Neural progenitor cell (in vitro differentiated cells): ENCODE results near the gene HES3. TPM values are rescaled to one million over a fixed set of nuclear protein-coding genes. Genes with fewer than 3 reads are reported as not detected.

ENCODE experiments used
- DNase-seq: peaks from one replicate; pipeline ENCODE4 v3.0.0-alpha.2; 2016; ENCODE audit warnings: low spot score
- H2AFZ ChIP-seq: fragments of 200-600 bp; sonication (generic); replicated peaks from 2 replicates; pipeline ENCODE4 v1.6.1; 2016; ENCODE audit warnings: antibody characterized with exemption
- H3F3A ChIP-seq: fragments of 200-600 bp; sonication (generic); 2 replicates; pipeline ENCODE4 v1.6.1; 2016; ENCODE audit warnings: antibody characterized with exemption, low read depth
- H3K27ac ChIP-seq: fragments of 200-600 bp; sonication (generic); 2 replicates; pipeline ENCODE4 v1.5.1; 2016; ENCODE audit warnings: mild to moderate bottlenecking
- H3K27me3 ChIP-seq: fragments of 200-600 bp; sonication (generic); 2 replicates; pipeline ENCODE4 v1.6.1; 2016; ENCODE audit warnings: mild to moderate bottlenecking, moderate library complexity
- H3K36me3 ChIP-seq: fragments of 200-600 bp; sonication (generic); 2 replicates; pipeline ENCODE4 v1.5.1; 2016
- H3K4me1 ChIP-seq: fragments of 200-600 bp; sonication (generic); 2 replicates; pipeline ENCODE4 v1.6.1; 2016; ENCODE audit warnings: mixed run types
- H3K4me2 ChIP-seq: fragments of 200-600 bp; sonication (generic); 2 replicates; pipeline ENCODE4 v1.6.1; 2016
- H3K4me3 ChIP-seq: fragments of 200-600 bp; sonication (generic); 2 replicates; pipeline ENCODE4 v1.5.1; 2016
- H3K79me2 ChIP-seq: fragments of 200-600 bp; sonication (generic); 2 replicates; pipeline ENCODE4 v1.6.1; 2016; ENCODE audit warnings: low read depth
- H3K9ac ChIP-seq: fragments of 200-600 bp; sonication (generic); 2 replicates; pipeline ENCODE4 v1.6.1; 2016
- H3K9me3 ChIP-seq: fragments of 200-600 bp; sonication (generic); 2 replicates; pipeline ENCODE4 v1.5.1; 2016; ENCODE audit warnings: low read depth
- H4K20me1 ChIP-seq: fragments of 200-600 bp; sonication (generic); 2 replicates; pipeline ENCODE4 v1.6.1; 2016; ENCODE audit warnings: low read depth
- H3K27ac Mint-ChIP-seq: 3 replicates; pipeline ENCODE4 v1.8.0; 2021; ENCODE audit warnings: mixed read lengths
- H3K27me3 Mint-ChIP-seq: 2 replicates; pipeline ENCODE4 v1.8.0; 2022; ENCODE audit warnings: low read depth, mild to moderate bottlenecking, inconsistent platforms, moderate library complexity, mixed read lengths; ENCODE audit not compliant: insufficient read depth
- H3K36me3 Mint-ChIP-seq: 3 replicates; pipeline ENCODE4 v1.8.0; 2021; ENCODE audit warnings: mixed read lengths
- H3K4me1 Mint-ChIP-seq: 3 replicates; pipeline ENCODE4 v1.8.0; 2021; ENCODE audit warnings: mixed read lengths
- H3K4me3 Mint-ChIP-seq: 3 replicates; pipeline ENCODE4 v1.8.0; 2021; ENCODE audit warnings: mild to moderate bottlenecking, moderate library complexity, mixed read lengths
- H3K9me3 Mint-ChIP-seq: 3 replicates; pipeline ENCODE4 v1.8.0; 2020; ENCODE audit warnings: mixed read lengths
- EZH2 ChIP-seq: fragments of 200-600 bp; sonication (generic); IDR thresholded peaks from 2 replicates; pipeline ENCODE4 v1.6.1; 2017; ENCODE audit warnings: antibody characterized with exemption, mild to moderate bottlenecking, moderate library complexity
- EZH2phosphoT487 ChIP-seq: fragments of 200-600 bp; sonication (generic); IDR thresholded peaks from 2 replicates; pipeline ENCODE4 v1.6.1; 2017; ENCODE audit warnings: antibody characterized with exemption
- total RNA-seq: library from RNA; depleted of rRNA; stranded (reverse); fragments of >200 nt; gene quantifications from 2 replicates; pipeline ENCODE4 v1.2.3, GENCODE V29; 2015; ENCODE audit warnings: low replicate concordance
- TF ChIP-seq, protein P1 (sequence below): fragments of 200-600 bp; sonication (generic); IDR thresholded peaks from 2 replicates; pipeline ENCODE4 v1.5.1; 2017; ENCODE audit warnings: antibody characterized with exemption, mild to moderate bottlenecking

HES3 gene
- total RNA-seq, 1 donor from 2014 or later: 5.5 TPM

DNA sequence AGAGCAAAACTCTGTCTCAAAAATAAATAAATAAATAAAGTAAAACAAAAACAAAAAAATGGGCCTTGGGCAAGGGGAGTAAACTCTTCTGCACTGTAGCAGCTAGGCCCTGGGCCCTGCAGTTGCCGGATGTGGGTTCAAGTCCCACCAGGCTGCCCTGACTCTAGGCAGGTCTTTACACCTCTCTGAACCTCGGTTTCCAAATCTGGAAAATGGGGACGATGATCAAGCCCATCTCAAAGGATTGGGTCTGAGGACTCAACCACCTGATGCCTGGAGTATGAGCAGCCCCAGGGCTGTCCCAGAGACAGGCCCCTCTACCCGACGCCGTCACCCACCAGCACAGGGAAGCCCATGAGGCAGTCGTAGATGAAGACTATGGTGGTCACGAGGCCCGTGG is 9.4 kb downstream of the HES3 start:
- Mint-ChIP-seq H3K27ac (no peak overlapping the region), H3K4me3 (no peak overlapping the region), H3K36me3 (no peaks in the 10 kb centered on the region), H3K9me3 (no peaks in the 10 kb centered on the region), H3K4me1 (peaks cover 8% of the 10 kb centered on the region), H3K27me3 (peaks cover 15% of the 10 kb centered on the region)
- Histone ChIP-seq H4K20me1 (peaks cover 92% of the 10 kb centered on the region), H3K36me3 (no peaks in the 10 kb centered on the region), H3K9ac (no peak overlapping the region), H3K27ac (no peak overlapping the region), H3K4me2 (no peak overlapping the region), H3K4me1 (no peaks in the 10 kb centered on the region), H3F3A (peaks cover 15% of the 10 kb centered on the region), H3K4me3 (no peak overlapping the region), H2AFZ (no peak overlapping the region), H3K79me2 (no peaks in the 10 kb centered on the region), H3K27me3 (peaks cover 35% of the 10 kb centered on the region), H3K9me3 (no peaks in the 10 kb centered on the region)
- no peak for DNase-seq
- TF ChIP-seq, protein P1, sequence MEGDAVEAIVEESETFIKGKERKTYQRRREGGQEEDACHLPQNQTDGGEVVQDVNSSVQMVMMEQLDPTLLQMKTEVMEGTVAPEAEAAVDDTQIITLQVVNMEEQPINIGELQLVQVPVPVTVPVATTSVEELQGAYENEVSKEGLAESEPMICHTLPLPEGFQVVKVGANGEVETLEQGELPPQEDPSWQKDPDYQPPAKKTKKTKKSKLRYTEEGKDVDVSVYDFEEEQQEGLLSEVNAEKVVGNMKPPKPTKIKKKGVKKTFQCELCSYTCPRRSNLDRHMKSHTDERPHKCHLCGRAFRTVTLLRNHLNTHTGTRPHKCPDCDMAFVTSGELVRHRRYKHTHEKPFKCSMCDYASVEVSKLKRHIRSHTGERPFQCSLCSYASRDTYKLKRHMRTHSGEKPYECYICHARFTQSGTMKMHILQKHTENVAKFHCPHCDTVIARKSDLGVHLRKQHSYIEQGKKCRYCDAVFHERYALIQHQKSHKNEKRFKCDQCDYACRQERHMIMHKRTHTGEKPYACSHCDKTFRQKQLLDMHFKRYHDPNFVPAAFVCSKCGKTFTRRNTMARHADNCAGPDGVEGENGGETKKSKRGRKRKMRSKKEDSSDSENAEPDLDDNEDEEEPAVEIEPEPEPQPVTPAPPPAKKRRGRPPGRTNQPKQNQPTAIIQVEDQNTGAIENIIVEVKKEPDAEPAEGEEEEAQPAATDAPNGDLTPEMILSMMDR: no peak
- TF ChIP-seq EZH2 (no peak), EZH2phosphoT487 (no peak)

DNA sequence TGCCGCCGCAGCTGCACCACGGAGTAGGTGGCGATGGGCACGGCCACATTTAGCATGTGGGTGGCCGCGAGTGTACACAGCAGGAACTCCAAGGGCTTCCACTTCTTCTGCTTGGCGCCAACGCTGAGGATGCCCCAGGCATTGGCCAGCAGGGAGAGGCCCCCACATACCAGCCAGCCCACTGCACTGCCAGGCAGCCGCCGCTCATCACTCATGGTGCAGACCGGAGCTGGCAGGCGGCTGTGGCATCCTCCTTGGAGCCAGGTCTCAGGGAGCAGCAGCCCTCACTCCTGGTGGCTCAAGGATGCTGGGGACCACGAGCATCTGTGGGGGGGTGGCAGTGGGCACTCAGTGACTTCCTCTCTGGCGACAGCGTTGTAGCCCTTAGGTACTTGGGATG is 10.7 kb downstream of the HES3 start:
- no peaks in the 10 kb centered on the region for H3K9me3 ChIP-seq
- H3K4me2 ChIP-seq: no peak overlapping the region
- TF ChIP-seq EZH2phosphoT487 (no peak), EZH2 (no peak)
- TF ChIP-seq, protein P1: no peak
- Mint-ChIP-seq H3K4me3 (no peak overlapping the region), H3K4me1 (peaks cover 15% of the 10 kb centered on the region), H3K27ac (no peak overlapping the region), H3K36me3 (peaks cover 2% of the 10 kb centered on the region), H3K27me3 (peaks cover 16% of the 10 kb centered on the region), H3K9me3 (no peaks in the 10 kb centered on the region)
- peaks cover 31% of the 10 kb centered on the region for H3K27me3 ChIP-seq
- H3K4me3 ChIP-seq: no peak overlapping the region
- H3K9ac ChIP-seq: no peak overlapping the region
- peaks cover 6% of the 10 kb centered on the region for H3K79me2 ChIP-seq
- peaks cover 96% of the 10 kb centered on the region for H4K20me1 ChIP-seq
- H3K36me3 ChIP-seq: no peaks in the 10 kb centered on the region
- no peak overlapping the region for H3K27ac ChIP-seq
- H3K4me1 ChIP-seq: peaks cover 2% of the 10 kb centered on the region
- no peak overlapping the region for H2AFZ ChIP-seq
- DNase-seq: no peak
- peaks cover 12% of the 10 kb centered on the region for H3F3A ChIP-seq

DNA sequence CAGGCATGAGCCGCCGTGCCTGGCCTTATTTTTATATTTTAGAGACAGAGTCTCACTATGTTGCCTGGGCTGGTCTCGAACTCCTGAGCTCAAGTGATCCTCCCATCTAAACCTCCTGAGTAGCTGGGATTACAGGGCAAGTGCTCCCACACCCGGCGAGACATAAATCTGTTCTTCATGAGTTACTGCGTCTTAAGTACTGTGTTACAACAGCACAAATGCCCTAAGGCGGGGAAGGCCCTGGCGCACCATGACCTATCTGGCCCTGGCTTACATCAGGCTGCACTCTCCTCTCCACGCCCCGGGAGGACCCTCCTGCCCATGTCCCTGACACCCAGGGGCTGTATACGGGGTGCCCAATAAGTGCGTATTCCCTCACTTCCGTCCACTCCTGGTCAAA is 12.7 kb downstream of the HES3 start:
- peaks cover 12% of the 10 kb centered on the region for H3K4me1 Mint-ChIP-seq
- H2AFZ ChIP-seq: no peak overlapping the region
- no peak overlapping the region for H3K27ac Mint-ChIP-seq

More for the DNA sequence above, 12.7 kb downstream of the HES3 start:
- H3K9me3 Mint-ChIP-seq: no peaks in the 10 kb centered on the region
- Histone ChIP-seq H3K9me3 (no peaks in the 10 kb centered on the region), H3K79me2 (peaks cover 10% of the 10 kb centered on the region), H3F3A (peaks cover 16% of the 10 kb centered on the region), H3K27me3 (peaks cover 12% of the 10 kb centered on the region), H4K20me1 (peaks cover 78% of the 10 kb centered on the region), H3K36me3 (no peaks in the 10 kb centered on the region), H3K27ac (no peak overlapping the region), H3K4me1 (peaks cover 6% of the 10 kb centered on the region), H3K4me3 (no peak overlapping the region), H3K9ac (no peak overlapping the region), H3K4me2 (no peak overlapping the region)
- H3K36me3 Mint-ChIP-seq: peaks cover 2% of the 10 kb centered on the region
- no peak for DNase-seq
- no peak overlapping the region for H3K4me3 Mint-ChIP-seq
- peaks cover 9% of the 10 kb centered on the region for H3K27me3 Mint-ChIP-seq
- TF ChIP-seq, protein P1: no peak
- no peak for TF ChIP-seq EZH2phosphoT487
- TF ChIP-seq EZH2: no peak
